HG03558 (cell line): ENCODE results near the gene LIMK1.

Experiments used
- ATAC-seq: cut with Tn5 transposase; IDR thresholded peaks from one replicate; pipeline ENCODE4 v1.9.1; 2021; ENCODE audit warnings: moderate number of reproducible peaks; ENCODE audit not compliant: unreplicated experiment; ENCODE audit errors: extremely low read depth

The LIMK1 gene

DNA sequence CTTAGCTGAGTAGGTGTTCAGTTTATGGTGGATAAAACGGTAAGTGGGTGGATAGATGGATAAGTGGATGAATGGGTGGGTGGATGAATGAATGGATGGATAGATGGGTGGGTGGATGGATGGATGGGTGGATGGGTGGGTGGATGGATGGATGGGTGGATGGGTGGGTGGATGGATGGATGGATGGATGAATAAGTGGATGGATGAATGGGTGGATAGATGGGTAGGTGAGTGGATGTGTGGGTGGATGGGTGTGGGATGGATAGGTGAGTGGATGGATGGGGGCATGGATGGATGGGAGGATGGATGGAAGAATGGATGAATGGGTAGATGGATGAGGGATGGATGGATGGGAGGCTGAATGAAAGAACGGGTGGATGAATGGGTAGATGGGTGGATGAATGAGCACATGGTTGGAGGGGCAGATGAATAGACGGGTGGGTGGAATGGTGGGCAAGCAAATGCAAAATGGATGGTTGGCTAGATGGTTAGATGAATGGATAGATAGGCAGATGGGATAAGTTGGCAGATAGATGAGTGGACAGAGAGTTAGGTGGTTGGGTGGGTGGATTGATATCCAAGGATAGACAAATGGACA lies 29.9 kb upstream of the LIMK1 start:
- no peak for ATAC-seq

DNA sequence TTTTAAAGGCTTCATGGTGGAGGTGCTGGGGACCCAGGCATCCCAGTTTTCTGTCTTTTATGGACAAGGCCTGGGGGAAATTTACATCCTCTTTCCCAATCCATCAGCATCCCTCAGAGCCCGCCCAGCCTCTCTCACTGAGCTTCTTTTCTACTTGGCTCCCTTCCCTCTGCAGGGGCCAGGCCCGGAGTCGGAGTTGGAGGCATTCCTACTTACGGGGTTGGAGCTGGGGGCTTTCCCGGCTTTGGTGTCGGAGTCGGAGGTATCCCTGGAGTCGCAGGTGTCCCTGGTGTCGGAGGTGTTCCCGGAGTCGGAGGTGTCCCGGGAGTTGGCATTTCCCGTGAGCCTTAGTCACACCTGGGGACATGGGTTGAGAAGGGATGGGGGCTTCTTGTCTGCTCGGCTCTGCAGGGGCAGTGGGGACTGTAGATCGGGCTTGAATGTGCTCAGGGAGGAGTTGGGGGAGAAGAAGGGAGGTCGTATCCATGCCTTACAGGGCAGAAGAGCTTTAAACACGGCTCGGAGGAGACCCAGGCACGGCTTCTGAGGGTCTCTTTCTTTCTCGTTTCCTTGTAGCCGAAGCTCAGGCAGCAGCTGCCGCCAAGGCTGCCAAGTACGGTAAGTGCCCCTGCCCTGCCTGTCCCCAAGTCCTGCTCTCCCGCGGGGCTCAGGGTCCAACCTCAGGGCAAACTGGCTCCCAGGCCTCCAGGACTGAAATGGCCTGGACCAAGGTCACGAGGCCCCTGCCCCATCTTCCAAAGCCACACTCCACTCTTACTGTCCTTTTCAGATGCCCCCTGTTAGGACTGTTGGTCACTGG lies 27.3 kb upstream of the LIMK1 start:
- ATAC-seq, result no peak

DNA sequence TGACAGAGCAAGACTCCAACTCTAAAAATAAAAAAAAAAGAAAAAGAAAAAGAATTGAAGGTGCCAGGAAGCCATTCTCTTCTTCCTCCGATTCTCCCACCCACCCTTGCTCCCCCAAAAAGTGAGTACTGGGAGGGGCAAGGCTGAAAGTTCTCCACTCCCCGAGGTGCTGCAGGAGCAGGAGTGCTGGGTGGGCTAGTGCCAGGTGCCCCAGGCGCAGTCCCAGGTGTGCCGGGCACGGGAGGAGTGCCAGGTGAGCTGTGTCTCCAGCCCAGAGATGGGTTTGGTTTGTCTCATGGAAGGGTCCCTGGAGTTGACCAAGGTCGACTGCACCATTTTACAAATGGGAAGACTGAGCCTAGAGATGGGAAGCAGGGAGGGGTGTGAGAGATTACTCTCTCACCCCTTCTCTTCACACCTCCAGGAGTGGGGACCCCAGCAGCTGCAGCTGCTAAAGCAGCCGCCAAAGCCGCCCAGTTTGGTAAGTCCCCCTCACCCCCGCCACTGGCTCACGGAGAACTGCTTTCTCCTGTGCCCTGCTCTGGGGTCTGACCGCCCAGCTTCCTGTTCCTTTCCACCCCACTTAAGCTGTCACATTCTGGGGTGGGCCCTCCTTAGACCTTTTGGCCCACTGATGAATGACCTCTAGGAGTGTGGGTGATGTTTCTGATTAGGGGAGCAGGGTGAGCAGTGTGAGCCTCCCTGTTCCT lies 26.2 kb upstream of the LIMK1 start:
- no peak for ATAC-seq

DNA sequence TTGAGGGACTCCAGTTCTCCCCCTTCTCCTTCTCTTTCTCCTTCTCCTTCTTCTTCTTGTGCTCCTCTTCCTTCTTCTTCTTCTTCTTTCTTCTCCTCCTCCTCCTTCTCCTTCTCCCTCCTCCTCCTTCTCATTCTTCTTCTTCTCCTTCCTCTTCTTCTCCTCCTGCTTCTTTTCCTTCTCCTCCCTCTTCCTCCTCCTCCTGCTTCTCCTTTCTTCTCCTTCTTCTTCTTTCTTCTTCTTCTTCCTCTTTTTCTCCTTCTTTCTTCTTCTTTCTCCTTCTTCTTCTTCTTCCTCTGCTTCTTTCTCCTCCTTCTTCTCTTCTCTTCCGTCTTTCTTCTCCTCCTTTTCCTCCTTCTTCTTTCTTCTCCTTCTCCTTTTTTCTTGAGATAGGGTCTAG lies 25.6 kb upstream of the LIMK1 start:
- no peak for ATAC-seq

DNA sequence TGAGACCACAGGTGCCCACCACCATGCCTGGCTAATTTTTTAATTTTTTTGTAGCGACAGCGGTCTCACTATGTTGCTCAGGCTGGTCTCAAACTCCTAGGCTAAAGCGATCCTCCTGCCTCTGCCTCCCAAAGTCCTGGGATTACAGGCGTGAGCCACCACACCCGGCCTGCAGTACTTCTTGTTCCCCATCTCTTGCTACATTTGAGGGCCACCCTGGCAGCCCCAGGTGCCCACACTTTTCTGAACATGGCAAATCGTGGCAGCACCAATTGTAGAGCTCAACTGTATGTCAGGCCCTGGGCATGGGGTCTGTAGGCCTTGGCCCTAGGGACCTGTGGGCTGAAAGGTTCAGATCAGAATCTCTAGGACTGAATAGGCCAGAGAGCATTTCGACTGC lies 25.1 kb upstream of the LIMK1 start:
- ATAC-seq, result no peak

DNA sequence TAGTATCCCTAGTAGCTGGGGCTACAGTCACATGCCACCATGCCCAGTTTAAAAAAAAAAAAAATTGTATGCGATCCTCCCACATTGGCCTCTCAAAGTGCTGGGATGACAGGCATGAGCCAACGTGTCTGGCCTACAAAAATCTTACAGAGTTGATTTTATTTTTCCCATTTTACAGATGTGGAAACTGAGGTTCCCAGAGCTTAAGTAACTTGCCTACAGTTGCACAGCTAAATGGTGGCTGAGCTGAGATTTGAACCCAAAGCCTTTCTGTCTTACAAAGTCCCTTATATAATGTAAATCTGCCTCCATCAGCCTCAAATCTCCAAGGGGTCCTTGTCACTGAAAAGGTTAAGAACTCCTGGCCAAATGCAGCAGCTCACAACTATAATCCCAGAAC lies 24.6 kb upstream of the LIMK1 start:
- ATAC-seq, result no peak

DNA sequence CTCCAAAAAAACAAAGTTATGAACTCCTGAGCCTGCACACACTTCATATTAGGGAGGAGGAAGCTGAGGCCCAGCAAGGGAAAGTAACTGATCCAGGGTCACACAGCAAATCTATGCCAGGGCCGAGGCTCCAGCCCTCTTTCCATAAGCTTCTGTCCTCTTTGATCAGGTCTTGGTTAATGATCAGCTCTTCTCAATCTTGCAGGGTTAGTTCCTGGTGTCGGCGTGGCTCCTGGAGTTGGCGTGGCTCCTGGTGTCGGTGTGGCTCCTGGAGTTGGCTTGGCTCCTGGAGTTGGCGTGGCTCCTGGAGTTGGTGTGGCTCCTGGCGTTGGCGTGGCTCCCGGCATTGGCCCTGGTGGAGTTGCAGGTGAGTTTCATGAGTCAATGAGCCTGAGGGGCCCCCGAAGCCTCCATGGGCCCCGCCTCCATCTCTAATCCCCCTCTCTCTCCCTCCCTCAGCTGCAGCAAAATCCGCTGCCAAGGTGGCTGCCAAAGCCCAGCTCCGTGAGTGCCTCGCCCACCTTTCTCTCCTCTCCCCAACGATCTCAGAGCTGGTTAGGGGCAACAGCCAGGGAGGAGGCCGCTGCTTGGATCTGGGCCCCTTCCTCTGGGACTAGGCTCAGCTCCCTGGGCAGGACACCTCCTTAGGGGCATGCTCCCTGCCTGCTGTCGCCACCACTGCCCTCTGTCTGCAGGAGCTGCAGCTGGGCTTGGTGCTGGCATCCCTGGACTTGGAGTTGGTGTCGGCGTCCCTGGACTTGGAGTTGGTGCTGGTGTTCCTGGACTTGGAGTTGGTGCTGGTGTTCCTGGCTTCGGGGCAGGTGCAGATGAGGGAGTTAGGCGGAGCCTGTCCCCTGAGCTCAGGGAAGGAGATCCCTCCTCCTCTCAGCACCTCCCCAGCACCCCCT lies 23.7 kb upstream of the LIMK1 start:
- ATAC-seq, result no peak

DNA sequence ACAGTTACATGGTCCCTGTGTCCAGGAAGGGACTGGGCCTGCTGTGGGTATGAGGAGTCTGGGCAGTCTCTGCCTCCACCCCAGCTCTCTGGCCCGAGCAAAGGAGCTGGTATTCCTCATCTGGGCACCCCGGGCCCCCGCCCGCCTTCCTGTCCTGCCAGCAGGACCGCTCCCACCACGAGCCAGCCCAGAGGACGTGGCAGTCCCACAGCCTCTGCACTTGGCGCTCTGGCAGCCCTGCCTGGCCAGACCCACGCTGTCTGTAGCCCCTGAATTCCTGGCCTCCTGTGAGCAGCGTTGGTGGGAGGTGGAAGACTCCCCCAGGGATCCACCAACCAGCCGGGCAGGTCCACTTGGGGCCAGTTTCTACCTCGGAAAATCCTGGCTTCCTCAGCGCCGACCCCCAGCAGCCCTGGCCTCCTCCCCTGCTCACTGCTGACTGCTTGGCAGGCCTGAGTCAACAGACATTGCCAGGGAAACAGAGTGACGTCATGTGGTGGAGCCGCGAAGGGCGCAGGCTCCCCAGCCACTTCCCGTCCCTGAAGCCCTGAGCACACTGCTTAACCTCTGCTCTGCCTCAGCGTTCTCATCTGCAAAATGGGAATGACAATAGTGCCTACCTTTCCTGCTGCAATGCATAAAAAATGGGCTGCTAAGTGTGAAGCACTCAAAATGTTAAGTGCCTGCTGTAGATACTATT lies 21.6 kb upstream of the LIMK1 start:
- ATAC-seq, result no peak

DNA sequence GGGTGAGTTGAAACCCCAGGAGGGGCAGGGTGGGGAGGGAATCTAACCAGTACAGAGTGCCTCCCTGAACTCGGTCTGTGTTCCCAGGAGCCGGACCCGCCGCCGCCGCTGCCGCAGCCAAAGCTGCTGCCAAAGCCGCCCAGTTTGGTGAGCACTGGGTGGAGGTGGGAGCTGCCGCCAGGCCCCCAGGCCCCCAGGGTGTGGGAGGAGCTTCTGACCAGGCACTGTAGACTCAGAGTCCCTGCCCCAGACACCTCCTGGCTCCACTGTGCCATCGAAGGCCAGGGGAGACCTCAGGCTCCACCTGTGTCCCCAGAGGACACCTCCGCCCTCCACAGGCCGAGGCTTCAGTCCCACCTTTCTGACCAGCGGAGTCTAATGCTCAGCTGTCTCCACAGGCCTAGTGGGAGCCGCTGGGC lies 20.4 kb upstream of the LIMK1 start:
- no peak for ATAC-seq

DNA sequence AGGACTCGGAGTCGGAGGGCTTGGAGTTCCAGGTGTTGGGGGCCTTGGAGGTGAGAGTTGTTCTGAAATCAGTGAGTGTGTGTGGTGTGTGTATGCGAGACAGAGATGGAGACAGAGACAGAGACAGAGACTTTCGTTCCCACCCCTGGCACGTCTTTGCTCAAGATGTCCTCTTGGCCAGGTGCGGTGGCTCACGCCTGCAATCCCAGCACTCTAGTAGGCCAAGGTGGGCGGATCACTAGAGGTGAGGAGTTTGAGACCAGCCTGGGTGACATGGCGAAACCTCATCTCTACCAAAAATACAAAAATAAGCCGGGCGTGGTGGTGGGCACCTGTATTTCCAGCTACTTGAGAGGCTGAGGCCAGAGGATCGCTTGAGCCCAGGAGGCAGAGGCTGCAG lies 20.0 kb upstream of the LIMK1 start:
- no peak for ATAC-seq

DNA sequence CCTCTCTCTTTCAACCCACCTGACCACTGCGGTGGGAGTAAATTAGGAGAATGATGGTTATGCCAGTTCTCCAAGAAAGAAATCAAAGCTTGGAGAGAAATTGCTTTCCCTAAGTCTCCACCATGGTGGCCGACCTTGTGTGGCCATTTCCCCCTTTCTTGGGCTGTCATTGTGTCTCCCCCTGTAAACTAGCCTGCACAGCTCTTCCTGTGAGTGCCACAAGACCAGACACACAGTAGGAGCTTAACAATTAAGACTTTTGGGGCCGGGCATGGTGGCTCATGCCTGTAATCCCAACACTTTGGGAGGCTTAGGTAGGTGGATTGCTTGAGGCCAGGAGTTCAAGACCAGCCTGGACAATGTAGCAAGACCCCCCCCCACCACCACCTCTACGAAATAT lies 18.9 kb upstream of the LIMK1 start:
- no peak for ATAC-seq

DNA sequence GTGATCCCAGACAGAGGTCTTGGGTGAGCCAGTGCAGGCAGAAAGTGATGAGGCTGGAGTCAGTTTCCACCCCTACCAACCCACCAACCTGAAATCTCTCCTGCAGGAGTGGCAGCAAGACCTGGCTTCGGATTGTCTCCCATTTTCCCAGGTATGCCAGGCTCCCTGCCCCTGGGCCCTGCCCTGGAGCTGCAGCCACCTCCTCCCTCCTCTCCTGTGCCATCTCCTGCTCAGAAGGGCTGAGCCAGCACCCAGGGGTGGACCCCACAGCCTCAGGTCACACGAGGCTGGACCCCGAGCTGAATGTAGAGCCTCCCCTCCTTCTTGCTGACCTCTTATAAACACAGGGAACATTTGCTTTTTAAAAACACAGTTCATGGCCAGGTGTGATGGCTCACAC lies 17.0 kb upstream of the LIMK1 start:
- no peak for ATAC-seq

DNA sequence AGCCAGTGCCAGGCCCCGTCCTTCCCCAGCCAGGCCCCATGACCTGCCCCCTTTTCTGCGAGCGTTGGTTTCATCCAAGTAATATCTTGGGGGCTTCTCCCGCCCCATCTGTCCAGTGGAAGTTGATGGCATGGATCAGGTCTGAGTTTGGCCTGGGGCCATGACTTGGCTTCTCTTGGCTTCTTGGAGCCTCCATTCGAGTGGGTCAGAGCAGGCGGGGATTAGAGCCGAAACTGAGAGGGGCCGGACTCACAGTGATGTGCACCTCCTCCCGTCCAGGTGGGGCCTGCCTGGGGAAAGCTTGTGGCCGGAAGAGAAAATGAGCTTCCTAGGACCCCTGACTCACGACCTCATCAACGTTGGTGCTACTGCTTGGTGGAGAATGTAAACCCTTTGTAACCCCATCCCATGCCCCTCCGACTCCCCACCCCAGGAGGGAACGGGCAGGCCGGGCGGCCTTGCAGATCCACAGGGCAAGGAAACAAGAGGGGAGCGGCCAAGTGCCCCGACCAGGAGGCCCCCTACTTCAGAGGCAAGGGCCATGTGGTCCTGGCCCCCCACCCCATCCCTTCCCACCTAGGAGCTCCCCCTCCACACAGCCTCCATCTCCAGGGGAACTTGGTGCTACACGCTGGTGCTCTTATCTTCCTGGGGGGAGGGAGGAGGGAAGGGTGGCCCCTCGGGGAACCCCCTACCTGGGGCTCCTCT lies 15.1 kb upstream of the LIMK1 start:
- ATAC-seq, result no peak

DNA sequence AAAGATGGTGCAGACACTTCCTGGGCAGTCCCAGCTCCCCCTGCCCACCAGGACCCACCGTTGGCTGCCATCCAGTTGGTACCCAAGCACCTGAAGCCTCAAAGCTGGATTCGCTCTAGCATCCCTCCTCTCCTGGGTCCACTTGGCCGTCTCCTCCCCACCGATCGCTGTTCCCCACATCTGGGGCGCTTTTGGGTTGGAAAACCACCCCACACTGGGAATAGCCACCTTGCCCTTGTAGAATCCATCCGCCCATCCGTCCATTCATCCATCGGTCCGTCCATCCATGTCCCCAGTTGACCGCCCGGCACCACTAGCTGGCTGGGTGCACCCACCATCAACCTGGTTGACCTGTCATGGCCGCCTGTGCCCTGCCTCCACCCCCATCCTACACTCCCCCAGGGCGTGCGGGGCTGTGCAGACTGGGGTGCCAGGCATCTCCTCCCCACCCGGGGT lies 14.5 kb upstream of the LIMK1 start:
- no peak for ATAC-seq

DNA sequence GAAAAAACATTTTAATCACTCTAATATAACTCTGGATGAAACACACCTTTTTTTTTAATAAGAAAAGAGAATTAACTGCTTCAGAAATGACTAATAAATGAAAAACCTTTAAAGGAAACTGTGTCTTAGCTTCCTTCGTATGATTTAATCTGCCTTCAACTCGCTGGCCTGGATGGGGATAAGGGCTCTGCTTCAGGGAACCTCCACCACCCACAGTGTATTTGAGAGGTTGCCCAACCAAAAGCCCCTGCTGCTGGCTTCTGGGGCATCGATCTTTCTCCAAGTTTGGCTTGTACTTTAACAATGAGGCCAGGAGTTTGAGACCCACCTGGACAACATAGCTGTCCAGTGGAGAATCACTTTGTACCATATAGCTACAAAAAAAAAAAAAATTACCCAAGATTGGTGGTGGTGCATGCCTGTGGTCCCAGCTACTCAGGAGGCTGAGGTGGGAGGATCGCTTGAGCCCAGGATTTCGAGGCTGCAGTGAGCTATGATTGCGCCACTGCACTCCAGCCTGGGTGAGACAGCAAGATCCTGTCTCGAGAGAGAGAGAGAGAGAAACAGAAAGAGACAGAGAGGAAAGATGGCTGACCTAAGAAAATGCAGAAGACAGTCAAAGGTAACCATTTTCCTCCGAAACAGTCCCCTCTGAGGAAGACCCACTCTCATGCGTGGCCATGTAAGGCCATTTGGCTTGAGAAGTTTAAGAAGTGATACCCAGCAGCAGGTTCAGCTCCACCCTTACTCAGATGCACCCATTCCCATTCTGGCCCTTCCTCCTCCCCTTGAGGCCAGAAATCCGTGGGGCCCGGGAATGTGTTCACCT lies 13.6 kb upstream of the LIMK1 start:
- no peak for ATAC-seq

DNA sequence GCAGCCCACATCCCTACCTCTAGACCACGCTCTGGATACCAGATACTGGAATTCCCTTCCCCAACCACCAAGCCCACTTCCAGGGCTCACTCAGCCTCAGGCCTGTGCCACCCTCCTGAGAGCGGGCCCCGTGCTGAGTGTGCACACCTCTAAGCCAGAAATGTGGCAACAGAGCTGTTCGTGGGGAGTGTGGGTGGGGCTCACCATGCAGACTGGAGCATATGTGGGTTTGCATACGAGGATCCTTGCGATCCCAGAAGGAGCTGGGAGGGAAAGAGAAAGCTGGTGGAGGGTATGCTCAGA lies 13.0 kb upstream of the LIMK1 start:
- ATAC-seq, result no peak

DNA sequence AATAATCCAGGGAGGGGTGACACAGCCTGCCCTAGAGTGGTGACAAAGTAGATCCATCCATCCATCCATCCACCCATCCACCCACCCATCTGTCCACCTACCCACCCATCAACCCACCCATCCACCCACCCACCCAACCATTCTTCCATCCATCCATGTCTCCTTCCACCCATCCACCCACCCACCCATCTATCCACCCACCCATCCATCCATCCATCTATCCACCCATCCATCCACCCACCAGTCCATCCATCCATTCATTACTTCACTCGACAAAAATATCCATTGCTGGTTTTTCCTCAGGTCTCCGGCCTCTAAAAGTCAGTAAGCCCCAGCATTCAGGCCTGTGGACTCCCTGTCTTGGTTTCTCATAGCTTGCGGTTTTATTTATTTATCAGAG lies 12.5 kb upstream of the LIMK1 start:
- no peak for ATAC-seq

DNA sequence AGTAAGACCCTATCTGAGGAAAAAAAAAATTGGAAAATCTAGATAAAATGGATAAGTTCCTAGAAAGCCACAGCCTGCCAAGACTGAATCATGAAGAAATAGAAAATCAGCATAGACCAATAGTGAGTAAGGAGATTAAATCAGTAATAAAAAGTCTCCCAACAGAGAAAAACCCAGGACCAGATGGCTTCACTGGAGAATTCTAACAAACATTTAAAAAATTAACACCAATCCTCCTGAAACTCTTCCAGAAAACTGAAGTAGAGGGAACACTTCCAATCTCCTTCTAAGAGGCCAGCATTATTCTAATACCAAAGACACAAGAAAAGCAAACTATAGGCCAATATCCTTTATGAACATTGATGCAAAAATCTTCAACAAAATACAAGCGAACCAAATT lies 8.8 kb upstream of the LIMK1 start:
- ATAC-seq, result no peak

DNA sequence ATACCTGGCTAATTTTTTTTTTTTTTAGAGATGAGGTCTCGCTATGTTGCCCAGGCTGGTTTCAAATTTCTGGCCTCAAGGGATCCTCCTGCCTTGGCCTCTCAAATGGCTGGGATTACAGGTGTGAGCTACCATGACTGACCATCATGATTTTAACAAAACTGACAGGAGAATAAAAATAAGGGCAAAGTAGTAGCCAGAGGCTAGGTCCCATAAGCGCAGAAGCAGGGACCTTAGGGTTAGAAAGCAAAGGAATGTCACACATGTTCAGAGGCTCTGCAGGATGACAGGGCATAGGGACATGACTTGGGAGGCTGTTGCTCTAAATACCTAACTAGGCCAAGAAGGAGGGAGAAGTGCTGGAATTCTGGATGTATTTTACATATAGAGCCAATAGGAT lies 5.1 kb upstream of the LIMK1 start:
- ATAC-seq, result no peak
